ENCODE data around the gene HNF1B.

- no peak for TF ChIP-seq GATA2 (IDR thresholded peaks at IDR 0.05; ENCODE audit: low read depth, low read length)
- no peak for TF ChIP-seq GATA3 (IDR thresholded peaks at IDR 0.05; ENCODE audit: low read depth, low read length)
Measured at GRCh38 chr17:37754363-37754762, 9.5 kb upstream of the HNF1B start.
